ENCODE results near the gene TRPV2.
A peak's percentile ranks its signal among the peaks of the same experiment; 100 is the strongest.

TRPV2 gene

GRCh38 chr17:16428098-16428882 is 12.9 kb downstream of the TRPV2 start:
- TF ChIP-seq POLR2A (IDR thresholded peaks at IDR 0.05; ENCODE audit: extremely low read depth, insufficient read length): no peak
- TF ChIP-seq, protein P1, sequence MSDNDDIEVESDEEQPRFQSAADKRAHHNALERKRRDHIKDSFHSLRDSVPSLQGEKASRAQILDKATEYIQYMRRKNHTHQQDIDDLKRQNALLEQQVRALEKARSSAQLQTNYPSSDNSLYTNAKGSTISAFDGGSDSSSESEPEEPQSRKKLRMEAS (IDR thresholded peaks at IDR 0.05; ENCODE audit: low read depth, low read length): peak; percentile 96
- peak; percentile 88 for TF ChIP-seq MYC (IDR thresholded peaks at IDR 0.05; ENCODE audit: low read depth, low read length)
- TF ChIP-seq, protein P2, sequence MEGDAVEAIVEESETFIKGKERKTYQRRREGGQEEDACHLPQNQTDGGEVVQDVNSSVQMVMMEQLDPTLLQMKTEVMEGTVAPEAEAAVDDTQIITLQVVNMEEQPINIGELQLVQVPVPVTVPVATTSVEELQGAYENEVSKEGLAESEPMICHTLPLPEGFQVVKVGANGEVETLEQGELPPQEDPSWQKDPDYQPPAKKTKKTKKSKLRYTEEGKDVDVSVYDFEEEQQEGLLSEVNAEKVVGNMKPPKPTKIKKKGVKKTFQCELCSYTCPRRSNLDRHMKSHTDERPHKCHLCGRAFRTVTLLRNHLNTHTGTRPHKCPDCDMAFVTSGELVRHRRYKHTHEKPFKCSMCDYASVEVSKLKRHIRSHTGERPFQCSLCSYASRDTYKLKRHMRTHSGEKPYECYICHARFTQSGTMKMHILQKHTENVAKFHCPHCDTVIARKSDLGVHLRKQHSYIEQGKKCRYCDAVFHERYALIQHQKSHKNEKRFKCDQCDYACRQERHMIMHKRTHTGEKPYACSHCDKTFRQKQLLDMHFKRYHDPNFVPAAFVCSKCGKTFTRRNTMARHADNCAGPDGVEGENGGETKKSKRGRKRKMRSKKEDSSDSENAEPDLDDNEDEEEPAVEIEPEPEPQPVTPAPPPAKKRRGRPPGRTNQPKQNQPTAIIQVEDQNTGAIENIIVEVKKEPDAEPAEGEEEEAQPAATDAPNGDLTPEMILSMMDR (IDR thresholded peaks at IDR 0.05; ENCODE audit: low read depth, low read length): peak; percentile 95
- H3K4me3 ChIP-seq (ENCODE audit: low read depth, low read length): no peak overlapping the region
- DNase-seq (ENCODE audit: low read depth): peak; percentile 82

- DNase-seq (ENCODE audit: low read depth): no peak
- TF ChIP-seq, protein P2 (IDR thresholded peaks at IDR 0.05; ENCODE audit: low read depth, low read length): no peak
- TF ChIP-seq MYC (IDR thresholded peaks at IDR 0.05; ENCODE audit: low read depth, low read length) (no peak), POLR2A (IDR thresholded peaks at IDR 0.05; ENCODE audit: extremely low read depth, insufficient read length) (no peak)
- TF ChIP-seq, protein P1 (IDR thresholded peaks at IDR 0.05; ENCODE audit: low read depth, low read length): no peak
- no peak overlapping the region for H3K4me3 ChIP-seq (ENCODE audit: low read depth, low read length)
Measured at GRCh38 chr17:16429083-16429482, 13.7 kb downstream of the TRPV2 start.

DNA sequence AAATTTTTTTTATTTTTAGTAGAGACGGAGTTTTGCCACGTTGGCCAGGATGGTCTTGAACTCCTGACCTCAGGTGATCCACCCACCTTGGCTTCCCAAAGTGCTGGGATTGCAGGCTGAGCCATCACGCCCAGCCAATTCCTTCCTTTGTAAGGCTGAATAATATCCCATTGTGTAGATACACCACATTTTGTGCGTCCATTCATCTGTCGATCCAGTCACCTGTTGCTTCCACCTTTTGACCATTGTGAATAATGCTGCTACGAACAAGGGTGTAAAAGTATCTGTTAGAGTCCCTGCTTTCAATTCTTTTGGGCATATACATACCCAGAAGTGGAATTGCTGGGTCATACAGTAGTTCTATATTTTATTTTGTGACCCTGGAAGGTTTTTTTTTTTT is 15.3 kb downstream of the TRPV2 start:
- no peak overlapping the region for H3K4me3 ChIP-seq (ENCODE audit: low read depth, low read length)
- no peak for DNase-seq (ENCODE audit: low read depth)
- TF ChIP-seq POLR2A (IDR thresholded peaks at IDR 0.05; ENCODE audit: extremely low read depth, insufficient read length) (no peak), MYC (IDR thresholded peaks at IDR 0.05; ENCODE audit: low read depth, low read length) (no peak)
- TF ChIP-seq, protein P1 (IDR thresholded peaks at IDR 0.05; ENCODE audit: low read depth, low read length): no peak
- TF ChIP-seq, protein P2 (IDR thresholded peaks at IDR 0.05; ENCODE audit: low read depth, low read length): no peak

DNA sequence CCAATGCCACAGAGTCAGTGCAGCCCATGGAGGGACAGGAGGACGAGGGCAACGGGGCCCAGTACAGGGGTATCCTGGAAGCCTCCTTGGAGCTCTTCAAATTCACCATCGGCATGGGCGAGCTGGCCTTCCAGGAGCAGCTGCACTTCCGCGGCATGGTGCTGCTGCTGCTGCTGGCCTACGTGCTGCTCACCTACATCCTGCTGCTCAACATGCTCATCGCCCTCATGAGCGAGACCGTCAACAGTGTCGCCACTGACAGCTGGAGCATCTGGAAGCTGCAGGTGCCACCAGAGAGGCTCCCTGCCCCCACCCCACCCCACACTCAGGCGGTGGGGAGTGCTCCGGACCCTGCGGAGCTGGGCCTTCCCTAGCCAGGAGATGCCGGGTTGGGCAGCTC is 16.6 kb downstream of the TRPV2 start:
- no peak overlapping the region for H3K4me3 ChIP-seq (ENCODE audit: low read depth, low read length)
- no peak for DNase-seq (ENCODE audit: low read depth)
- TF ChIP-seq POLR2A (IDR thresholded peaks at IDR 0.05; ENCODE audit: extremely low read depth, insufficient read length) (no peak), MYC (IDR thresholded peaks at IDR 0.05; ENCODE audit: low read depth, low read length) (no peak)
- TF ChIP-seq, protein P1 (IDR thresholded peaks at IDR 0.05; ENCODE audit: low read depth, low read length): no peak
- TF ChIP-seq, protein P2 (IDR thresholded peaks at IDR 0.05; ENCODE audit: low read depth, low read length): no peak

DNA sequence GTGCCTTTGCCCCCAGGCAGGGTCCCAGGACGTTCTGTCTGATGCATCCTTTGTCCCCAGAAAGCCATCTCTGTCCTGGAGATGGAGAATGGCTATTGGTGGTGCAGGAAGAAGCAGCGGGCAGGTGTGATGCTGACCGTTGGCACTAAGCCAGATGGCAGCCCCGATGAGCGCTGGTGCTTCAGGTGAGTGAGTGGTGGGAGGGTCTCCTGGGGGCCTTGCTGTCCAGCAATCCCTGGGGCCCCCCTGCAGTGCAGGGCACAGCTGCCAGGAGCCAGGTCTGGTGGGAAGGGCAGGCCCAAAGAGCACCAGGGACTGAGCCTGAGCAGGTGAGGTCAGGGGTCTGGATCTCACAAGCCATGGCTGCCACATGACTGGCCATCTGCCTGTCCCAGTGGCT is 18.1 kb downstream of the TRPV2 start:
- no peak for DNase-seq (ENCODE audit: low read depth)
- TF ChIP-seq MYC (IDR thresholded peaks at IDR 0.05; ENCODE audit: low read depth, low read length): no peak
- no peak for TF ChIP-seq POLR2A (IDR thresholded peaks at IDR 0.05; ENCODE audit: extremely low read depth, insufficient read length)
- TF ChIP-seq, protein P2 (IDR thresholded peaks at IDR 0.05; ENCODE audit: low read depth, low read length): no peak
- TF ChIP-seq, protein P1 (IDR thresholded peaks at IDR 0.05; ENCODE audit: low read depth, low read length): no peak
- H3K4me3 ChIP-seq (ENCODE audit: low read depth, low read length): no peak overlapping the region

All from NB4 (cell line).